HepG2 (cell line): ENCODE data around the gene SLC5A5.

Experiments
- PITX1 ChIP-seq: sonication (generic); formaldehyde crosslinking; IDR thresholded peaks from 2 replicates; pipeline ENCODE4 v1.5.1; 2020; ENCODE audit warnings: mild to moderate bottlenecking, missing genetic modification reagents
- REPIN1 ChIP-seq: sonication (generic); formaldehyde crosslinking; IDR thresholded peaks from 2 replicates; pipeline ENCODE4 v1.8.0; 2022; ENCODE audit warnings: missing genetic modification reagents, low read depth, mild to moderate bottlenecking, borderline replicate concordance
- ZNF770 ChIP-seq: sonication (generic); formaldehyde crosslinking; IDR thresholded peaks from 2 replicates; pipeline ENCODE4 v1.5.0; 2020; ENCODE audit warnings: mild to moderate bottlenecking, missing genetic modification reagents
- ZNF792 ChIP-seq: IDR thresholded peaks from 2 replicates; pipeline ENCODE4 v1.6.1; 2016

DNA sequence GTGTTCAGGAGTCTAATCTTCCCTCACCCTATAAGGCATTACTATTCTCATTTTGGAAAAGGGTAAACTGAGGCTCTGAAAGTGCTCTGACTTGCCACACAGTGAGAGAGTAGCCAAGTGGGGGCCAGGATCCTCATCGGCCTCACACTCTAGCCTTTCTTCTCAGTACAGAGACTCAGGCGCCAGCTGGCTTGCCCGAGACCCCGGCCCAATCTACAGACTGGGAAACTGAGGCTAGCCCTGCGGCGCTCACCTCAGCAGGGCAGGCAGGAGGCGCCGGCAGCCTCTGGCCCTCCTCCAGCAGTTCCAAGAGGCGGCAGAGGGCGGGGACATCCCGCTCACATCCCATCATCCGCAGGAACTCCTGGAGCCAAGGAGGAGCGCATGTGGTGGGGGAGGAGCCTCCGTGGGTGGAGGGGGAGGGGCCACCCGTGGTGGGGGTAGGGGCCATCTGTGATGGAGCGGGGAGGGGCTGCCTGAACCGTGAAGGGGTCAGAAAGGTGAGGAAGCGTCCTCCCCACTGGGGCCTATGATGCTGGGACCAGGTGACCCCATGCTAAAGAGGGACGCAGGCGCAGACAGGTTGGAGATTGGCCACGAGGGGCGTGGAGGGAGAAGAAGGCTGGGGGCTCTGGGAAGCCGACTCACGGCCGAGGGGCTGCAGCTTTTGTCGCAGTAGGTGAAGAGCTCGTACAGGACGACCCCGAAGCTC, 41.7 kb upstream of the SLC5A5 start:
- TF ChIP-seq PITX1 (CRISPR knock-in tag) (no peak), ZNF770 (CRISPR knock-in tag) (no peak), ZNF792 (CRISPR knock-in tag) (no peak), REPIN1 (CRISPR knock-in tag) (no peak)
